COLO829 (cell line): ENCODE data around the gene HINT1.
"Not testable (repeated sequence)": the region's sequence is repeated elsewhere in the genome, so short reads cannot be mapped to it uniquely, and the experiment has no call there.

Experiments
- DNase-seq: peaks from one replicate; pipeline ENCODE4 v3.0.0; 2012; ENCODE audit warnings: low spot score

HINT1 gene

GRCh38 chr5:131165119-131165727 is at the start of gene HINT1:
TSS of gene HINT1 (minus strand) at chr5:131165256. CDS start at chr5:131165205, 51 bp downstream.
- DNase-seq: peak; percentile 74

GRCh38 chr5:131214609-131215227 is 49.7 kb upstream of the HINT1 start:
- DNase-seq: no peak

GRCh38 chr5:131212471-131213021 is 47.5 kb upstream of the HINT1 start:
- no peak for DNase-seq

DNA sequence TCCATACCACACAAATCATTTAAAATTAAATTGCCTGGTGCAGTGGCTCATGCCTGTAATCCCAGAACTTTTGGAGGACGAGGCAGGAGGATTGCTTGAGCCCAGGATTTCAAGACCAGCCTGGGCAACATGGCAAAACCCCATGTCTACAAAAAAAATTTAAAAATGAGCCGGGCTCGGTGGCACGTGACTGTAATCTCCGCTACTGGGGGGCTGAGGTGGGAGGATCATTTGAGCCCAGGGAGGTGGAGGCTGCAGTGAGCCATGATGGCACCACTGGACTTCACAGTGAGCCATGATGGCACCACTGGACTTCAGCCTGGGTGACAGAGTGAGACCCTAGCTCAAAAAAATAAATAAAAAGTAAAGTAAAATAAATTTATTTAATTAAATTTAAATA is 46.6 kb upstream of the HINT1 start:
- no peak for DNase-seq

GRCh38 chr5:131210151-131210510 is 45.1 kb upstream of the HINT1 start:
- no peak for DNase-seq

DNA sequence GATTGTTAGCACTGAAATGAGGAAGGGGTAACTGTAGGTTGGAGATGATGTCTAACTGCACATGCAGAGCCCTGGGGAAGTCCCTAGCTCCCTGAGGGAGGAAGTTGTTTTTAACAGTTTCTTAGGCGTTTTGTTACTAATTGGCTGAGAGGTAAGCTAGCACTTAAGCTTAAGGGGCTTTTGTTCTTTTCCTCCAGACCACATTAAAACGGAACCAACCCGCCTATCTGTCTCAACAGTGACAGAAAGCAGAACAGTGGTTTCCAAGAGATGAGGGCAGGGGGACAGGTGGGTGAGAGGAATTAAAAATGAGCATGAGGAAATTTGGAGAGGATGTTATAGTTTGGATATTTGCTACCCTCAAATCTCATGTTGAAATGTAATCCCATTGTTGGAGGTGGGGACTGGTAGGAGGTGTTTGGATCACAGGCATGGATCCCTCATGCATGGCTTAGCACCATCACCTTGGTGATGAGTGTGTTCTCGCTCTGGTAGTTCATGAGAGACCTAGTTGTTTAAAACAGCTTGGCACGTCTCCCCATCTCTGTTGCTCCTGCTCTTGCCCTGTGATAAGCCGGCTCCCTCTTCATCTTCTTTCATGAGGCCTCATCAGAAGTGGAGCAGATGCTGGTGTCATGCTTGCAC is 44.6 kb upstream of the HINT1 start:
- DNase-seq: no peak

- no peak for DNase-seq
These were observed 44.1 kb upstream of the HINT1 start for GRCh38 chr5:131209175-131209505.

DNA sequence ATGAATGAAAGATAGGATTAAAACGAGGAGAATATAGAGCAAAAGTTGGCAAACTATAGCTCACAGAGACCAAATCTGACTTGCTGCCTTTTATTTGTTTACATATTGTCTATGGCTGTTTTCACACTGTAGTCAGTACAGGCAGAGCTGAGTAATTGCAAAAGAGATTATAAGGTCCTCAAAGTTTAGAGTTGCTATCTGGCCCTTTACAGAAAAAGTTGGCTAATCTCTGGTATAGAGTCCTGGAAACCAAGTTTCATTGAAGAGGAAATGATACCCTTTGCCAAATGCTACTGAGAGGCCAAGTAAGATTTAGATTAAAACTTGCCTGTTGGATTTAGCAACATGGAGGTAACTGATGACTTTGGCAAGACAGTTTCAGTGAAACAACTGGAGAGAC is 41.7 kb upstream of the HINT1 start:
- DNase-seq: no peak

GRCh38 chr5:131206061-131206460 is 41.0 kb upstream of the HINT1 start:
- no peak for DNase-seq

DNA sequence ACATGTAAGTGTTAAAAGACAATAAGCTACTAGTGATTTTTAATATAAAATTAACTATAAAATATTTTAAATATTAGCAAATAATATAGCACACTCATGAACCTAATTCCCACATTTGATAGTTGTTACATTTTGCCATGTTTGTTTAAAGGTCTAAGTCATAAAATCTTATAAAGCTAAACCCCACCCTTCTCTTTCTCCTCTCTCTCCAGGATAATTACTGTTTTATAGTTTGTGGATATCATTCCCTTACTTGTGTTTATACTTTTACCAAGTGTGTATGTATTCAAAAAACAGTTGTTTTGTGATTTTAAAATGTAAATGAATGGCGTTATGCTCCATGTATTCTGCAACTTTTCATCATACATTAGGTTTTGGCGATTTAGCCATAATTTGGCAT is 39.9 kb upstream of the HINT1 start:
- DNase-seq: no peak

- no peak for DNase-seq
These were observed 35.5 kb upstream of the HINT1 start for GRCh38 chr5:131200560-131200959.

GRCh38 chr5:131198625-131199024 is 33.6 kb upstream of the HINT1 start:
- DNase-seq: no peak

DNA sequence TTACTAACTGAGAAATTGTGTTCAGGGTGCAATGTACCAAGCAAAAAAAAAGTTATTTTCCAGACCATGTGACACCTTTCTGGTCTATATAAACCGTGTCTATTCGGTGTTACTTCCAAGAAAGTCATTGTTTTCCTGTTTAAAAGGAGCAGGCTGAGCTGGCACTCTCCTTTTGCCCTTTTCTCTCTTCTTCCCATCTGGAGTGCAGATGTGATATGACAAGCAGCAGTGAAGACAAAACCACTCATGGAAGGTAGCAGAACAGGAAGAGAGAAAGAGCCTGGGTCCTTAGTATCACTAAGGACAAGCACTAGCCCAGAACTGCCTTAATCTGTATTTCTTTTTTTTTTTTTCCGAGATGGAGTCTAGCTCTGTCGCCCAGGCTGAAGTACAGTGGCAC is 31.3 kb upstream of the HINT1 start:
- DNase-seq: no peak

GRCh38 chr5:131195696-131196095 is 30.6 kb upstream of the HINT1 start:
- no peak for DNase-seq

DNA sequence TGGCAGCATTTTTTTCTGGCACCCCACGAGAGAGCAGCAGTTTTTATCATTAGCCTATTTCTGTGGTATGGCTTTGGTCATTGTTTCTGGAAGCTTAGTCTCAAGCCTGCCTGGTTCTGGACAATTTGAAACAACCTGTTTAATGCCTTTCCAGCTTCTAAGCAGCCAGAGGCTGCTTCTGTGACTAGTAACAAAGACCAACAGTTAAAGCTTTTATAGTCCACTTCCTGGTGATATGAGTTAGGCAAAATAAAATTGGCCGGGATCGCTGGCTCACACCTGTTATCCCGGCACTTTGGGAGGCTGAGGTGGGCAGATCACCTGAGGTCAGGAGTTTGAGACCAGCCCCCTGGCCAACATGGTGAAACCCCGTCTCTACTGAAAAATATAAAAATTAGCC is 29.7 kb upstream of the HINT1 start:
- DNase-seq: no peak

- not testable (repeated sequence) for DNase-seq
These were observed 28.8 kb upstream of the HINT1 start for GRCh38 chr5:131193897-131194296.

- DNase-seq: no peak
These were observed 28.1 kb upstream of the HINT1 start for GRCh38 chr5:131193106-131193505.

DNA sequence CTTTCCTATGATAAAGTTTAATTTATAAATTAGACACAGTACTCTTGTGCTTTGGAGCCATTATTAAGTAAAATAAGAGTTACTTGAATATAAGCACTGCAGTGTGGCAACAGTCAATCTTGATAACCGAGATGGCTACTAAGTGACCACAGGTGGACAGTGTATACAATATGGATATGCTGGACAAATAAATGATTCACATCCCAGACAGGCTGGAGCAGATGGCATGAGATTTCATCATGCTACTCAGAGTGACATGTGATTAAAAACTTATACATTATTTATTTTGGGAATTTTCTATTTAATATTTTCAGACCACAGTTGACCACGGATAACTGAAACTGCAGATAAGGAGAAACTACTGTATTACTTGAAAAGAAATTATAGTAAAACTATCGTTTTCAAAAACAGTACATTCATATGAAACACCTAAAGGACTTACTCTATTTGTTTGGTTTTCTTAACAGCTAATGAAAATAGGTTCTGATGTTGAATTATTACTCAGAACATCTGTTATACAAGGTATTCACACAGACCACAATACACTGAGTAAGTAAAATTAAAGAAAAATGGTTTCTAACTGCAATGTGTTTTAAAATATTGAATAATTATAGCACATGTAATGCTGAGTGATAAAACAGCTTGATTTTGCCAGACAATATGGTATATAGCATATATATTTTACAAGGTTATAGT is 21.7 kb upstream of the HINT1 start:
- DNase-seq: no peak

- no peak for DNase-seq
These were observed 20.6 kb upstream of the HINT1 start for GRCh38 chr5:131185523-131186104.

- no peak for DNase-seq
These were observed 17.8 kb upstream of the HINT1 start for GRCh38 chr5:131182839-131183238.

- no peak for DNase-seq
These were observed 15.4 kb upstream of the HINT1 start for GRCh38 chr5:131180407-131180806.

GRCh38 chr5:131171276-131171810 is 6.3 kb upstream of the HINT1 start:
- DNase-seq: no peak
